Non-pigmented ciliary epithelial cell (primary cell): ENCODE measurements around the gene PKLR.
"Not testable (repeated sequence)": the region's sequence is repeated elsewhere in the genome, so short reads cannot be mapped to it uniquely, and the experiment has no call there.

ENCODE experiments used
- DNase-seq: peaks from one replicate; pipeline ENCODE4 v3.0.0-alpha.2; 2010; ENCODE audit warnings: low read depth

Gene PKLR

GRCh38 chr1:155254714-155255242, 46.5 kb downstream of the PKLR start:
- no peak for DNase-seq

DNA sequence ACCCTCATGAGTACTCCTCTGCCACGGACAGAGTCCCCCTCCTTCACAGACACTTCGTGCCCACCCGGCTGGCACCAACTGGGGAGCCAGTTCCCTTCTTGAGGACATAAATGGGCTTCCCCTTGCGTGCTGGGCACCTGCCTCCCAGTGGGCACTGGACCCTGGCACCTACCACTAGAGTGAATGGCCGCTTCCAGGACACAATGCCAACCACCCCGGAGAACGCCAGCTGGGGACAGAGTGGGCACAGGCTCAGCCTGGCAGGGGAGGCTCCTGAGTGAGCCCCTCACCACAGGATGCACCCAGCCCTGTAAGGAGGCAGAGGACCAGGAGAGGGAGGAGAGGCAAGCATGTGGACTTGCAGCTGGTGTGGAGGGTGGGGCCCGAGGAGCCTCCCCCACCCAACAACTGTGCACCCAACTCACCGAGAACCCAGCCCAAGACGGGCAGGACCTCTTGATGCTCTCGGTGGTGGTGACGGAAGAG, 47.0 kb downstream of the PKLR start:
- DNase-seq = no peak

- no peak for DNase-seq
These were observed 47.4 kb downstream of the PKLR start for GRCh38 chr1:155253797-155254196.

DNA sequence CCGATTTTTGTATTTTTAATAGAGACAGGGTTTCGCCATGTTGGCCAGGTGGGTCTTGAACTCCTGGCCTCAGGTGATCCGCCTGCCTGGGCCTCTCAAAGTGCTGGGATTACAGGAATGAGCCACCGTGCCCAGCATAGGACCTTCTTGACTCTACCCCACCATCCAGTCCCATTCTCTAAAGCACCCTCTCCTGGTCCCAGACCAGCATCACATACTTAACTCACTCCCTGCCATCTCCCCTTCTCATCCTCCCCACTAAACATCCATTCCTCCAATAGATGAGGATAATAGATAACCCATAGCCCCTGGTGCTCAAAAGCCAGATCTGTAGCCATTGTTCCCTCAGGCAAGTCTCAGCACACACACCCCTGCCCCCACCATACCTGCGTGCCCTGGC, 48.0 kb downstream of the PKLR start:
- no peak for DNase-seq

DNA sequence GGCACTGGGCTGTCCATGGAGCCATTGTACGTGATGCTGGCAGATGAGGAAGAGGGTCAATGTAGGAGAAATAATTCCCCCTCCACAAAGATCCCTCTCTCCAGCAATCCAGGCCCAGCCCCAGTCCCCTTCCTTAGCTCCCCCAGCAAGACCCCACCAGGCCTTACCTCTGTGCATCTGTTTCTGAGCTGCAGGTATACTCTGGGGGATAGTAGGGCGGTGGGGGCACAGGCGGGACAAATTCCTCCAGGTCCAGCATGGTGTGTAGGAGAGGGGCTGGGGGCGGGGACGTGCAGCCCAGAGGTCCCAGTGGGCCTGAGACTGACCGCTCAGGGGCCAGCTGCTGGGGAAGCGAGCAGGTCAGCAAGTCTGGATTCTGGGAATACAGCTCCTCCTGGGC, 49.7 kb downstream of the PKLR start:
- no peak for DNase-seq

- DNase-seq = no peak
These were observed 50.4 kb downstream of the PKLR start for GRCh38 chr1:155250633-155251449.

DNA sequence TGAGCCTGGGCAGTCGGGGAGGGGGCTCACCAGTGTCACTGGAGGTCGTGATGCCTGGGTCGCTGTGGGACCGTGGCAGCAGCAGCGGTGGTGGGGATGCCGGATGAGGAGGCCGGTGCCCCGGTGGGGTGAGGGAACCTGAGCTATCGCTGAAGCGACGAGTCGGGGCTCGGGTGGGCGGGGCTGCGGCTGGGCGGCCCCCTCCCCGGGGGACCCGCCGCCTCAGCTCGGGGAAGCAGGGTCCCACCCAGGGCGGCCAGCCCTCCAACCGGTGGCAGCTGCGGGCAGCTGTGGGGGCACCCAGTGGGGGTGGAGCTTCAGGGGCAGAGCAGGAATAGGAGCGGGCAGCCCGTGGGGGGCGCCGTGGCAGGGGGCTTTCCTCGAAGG, 51.0 kb downstream of the PKLR start:
- no peak for DNase-seq

- DNase-seq = no peak
These were observed 53.3 kb downstream of the PKLR start for GRCh38 chr1:155247667-155248553.

DNA sequence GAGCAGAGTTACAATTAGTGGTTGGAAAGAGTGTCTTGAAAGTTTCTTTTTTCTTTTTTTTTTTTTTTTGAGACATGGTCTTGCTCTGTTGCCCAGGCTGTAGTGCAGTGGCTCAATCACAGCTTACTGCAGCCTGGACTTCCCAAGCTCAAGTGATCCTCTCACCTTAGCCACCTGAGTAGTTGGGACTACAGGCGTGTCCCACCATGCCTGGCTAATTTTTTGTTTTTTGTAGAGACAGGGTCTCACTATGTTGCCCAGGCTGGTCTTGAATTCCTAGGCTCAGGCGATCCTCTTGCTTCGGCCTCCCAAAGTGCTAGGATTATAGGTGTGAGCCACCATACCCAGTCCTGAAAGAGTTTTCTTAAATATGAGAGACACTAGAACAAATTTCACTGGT, 54.4 kb downstream of the PKLR start:
- not testable (repeated sequence) for DNase-seq

- DNase-seq = no peak
These were observed 56.1 kb downstream of the PKLR start for GRCh38 chr1:155245163-155245524.

- peak; percentile 99 for DNase-seq
These were observed 56.7 kb downstream of the PKLR start for GRCh38 chr1:155244368-155245162.

DNA sequence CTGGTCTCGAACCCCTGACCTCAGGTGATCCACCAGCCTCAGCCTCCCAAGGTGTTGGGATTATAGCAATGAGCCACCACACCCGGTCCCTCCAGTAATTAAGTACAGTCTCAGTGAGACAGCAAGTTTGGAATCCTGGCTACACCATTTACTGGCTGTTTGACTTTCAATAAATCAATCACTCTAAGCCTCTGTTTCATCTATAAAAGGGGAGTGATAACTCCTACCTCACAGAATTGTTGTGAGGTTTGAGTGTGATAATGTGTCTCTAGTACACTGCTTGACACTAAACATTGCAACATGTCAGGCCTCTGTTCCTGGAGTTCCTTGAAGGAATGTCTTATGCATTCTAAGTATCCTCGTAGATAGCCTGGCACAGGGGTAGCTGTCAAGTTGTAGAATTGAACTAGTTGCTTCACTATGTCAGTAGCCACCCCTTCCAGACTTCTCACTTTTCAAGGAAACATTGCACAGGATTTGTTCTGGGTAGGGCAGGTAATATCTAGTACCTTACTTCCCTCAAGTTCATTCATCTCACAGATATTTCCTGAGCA, 58.4 kb downstream of the PKLR start:
- DNase-seq = no peak

DNA sequence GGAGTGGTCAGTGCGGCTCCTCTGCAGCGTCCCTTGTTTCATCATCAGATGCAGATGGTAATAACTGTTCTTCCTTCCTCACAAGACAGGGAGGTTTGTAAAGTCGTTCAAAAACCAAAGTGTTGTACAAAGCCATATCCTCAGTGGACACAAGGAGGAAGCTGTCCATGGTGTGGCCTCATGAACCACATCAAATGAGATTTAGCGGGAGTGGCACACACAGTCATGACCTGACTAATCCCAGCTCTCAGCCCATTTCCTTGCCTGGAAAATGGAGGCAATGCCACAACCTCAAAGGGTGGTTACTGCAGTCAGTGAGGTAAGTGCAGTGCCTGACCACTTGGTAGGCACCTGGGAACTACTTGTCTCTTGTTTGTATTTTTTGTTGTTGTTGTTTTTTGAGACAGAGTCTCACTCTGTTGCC, 59.4 kb downstream of the PKLR start:
- no peak for DNase-seq

GRCh38 chr1:155241069-155241679, 60.1 kb downstream of the PKLR start:
- no peak for DNase-seq
